Measurements from ENCODE around the gene CABLES2.

- TF ChIP-seq CTCF (IDR thresholded peaks at IDR 0.05): no peak
- no peak for TF ChIP-seq EZH2 (IDR thresholded peaks at IDR 0.05)
- TF ChIP-seq EZH2phosphoT487 (IDR thresholded peaks at IDR 0.05): no peak
Observed at GRCh38 chr20:62408055-62408454, 970 bp upstream of the CABLES2 start.
